Glomerular visceral epithelial cell (primary cell): ENCODE measurements around the gene ARL6IP6.
"Not testable (repeated sequence)": the region's sequence is repeated elsewhere in the genome, so short reads cannot be mapped to it uniquely, and the experiment has no call there.

Experiments used
- DNase-seq: peaks from one replicate; pipeline ENCODE4 v3.0.0-alpha.2; 2016; ENCODE audit errors: extremely low spot score

The ARL6IP6 gene

GRCh38 chr2:152722639-152723038 lies 4.2 kb downstream of the ARL6IP6 start:
- not testable (repeated sequence) for DNase-seq

- no peak for DNase-seq
These were observed 5.5 kb downstream of the ARL6IP6 start for GRCh38 chr2:152723918-152724317.

- no peak for DNase-seq
These were observed 11.4 kb downstream of the ARL6IP6 start for GRCh38 chr2:152729844-152730243.

GRCh38 chr2:152730591-152731333 lies 12.3 kb downstream of the ARL6IP6 start:
- DNase-seq, result peak; percentile 20

- not testable (repeated sequence) for DNase-seq
These were observed 19.1 kb downstream of the ARL6IP6 start for GRCh38 chr2:152737509-152737908.

- DNase-seq, result no peak
These were observed 20.0 kb downstream of the ARL6IP6 start for GRCh38 chr2:152738438-152738837.

GRCh38 chr2:152739705-152740104 lies 21.3 kb downstream of the ARL6IP6 start:
- DNase-seq, result not testable (repeated sequence)

- peak; percentile 62 for DNase-seq
These were observed 22.4 kb downstream of the ARL6IP6 start for GRCh38 chr2:152740743-152741328.

GRCh38 chr2:152743002-152743401 lies 24.6 kb downstream of the ARL6IP6 start:
- DNase-seq, result peak; percentile 18

- DNase-seq, result peak; percentile 31
These were observed 29.3 kb downstream of the ARL6IP6 start for GRCh38 chr2:152747751-152748150.

GRCh38 chr2:152755029-152755428 lies 36.6 kb downstream of the ARL6IP6 start:
- peak; percentile 39 for DNase-seq

- no peak for DNase-seq
These were observed 41.1 kb downstream of the ARL6IP6 start for GRCh38 chr2:152759290-152760072.

GRCh38 chr2:152761214-152761613 lies 42.8 kb downstream of the ARL6IP6 start:
- DNase-seq, result no peak

GRCh38 chr2:152762202-152762601 lies 43.8 kb downstream of the ARL6IP6 start:
- no peak for DNase-seq

- not testable (repeated sequence) for DNase-seq
These were observed 44.8 kb downstream of the ARL6IP6 start for GRCh38 chr2:152763208-152763607.

GRCh38 chr2:152763651-152764050 lies 45.2 kb downstream of the ARL6IP6 start:
- DNase-seq, result no peak

GRCh38 chr2:152766928-152767327 lies 48.5 kb downstream of the ARL6IP6 start:
- DNase-seq, result no peak

- DNase-seq, result no peak
These were observed 62.8 kb downstream of the ARL6IP6 start for GRCh38 chr2:152781175-152781574.

GRCh38 chr2:152782171-152782570 lies 63.8 kb downstream of the ARL6IP6 start:
- no peak for DNase-seq

GRCh38 chr2:152790883-152791282 lies 72.5 kb downstream of the ARL6IP6 start:
- DNase-seq, result no peak

GRCh38 chr2:152791979-152792378 lies 73.6 kb downstream of the ARL6IP6 start:
- no peak for DNase-seq

- DNase-seq, result no peak
These were observed 74.6 kb downstream of the ARL6IP6 start for GRCh38 chr2:152792974-152793373.

- no peak for DNase-seq
These were observed 78.5 kb downstream of the ARL6IP6 start for GRCh38 chr2:152796941-152797340.
